ENCODE measurements around the gene ZFP42.
"Not testable (repeated sequence)": the region's sequence is repeated elsewhere in the genome, so short reads cannot be mapped to it uniquely, and the experiment has no call there.

The ZFP42 gene

DNA sequence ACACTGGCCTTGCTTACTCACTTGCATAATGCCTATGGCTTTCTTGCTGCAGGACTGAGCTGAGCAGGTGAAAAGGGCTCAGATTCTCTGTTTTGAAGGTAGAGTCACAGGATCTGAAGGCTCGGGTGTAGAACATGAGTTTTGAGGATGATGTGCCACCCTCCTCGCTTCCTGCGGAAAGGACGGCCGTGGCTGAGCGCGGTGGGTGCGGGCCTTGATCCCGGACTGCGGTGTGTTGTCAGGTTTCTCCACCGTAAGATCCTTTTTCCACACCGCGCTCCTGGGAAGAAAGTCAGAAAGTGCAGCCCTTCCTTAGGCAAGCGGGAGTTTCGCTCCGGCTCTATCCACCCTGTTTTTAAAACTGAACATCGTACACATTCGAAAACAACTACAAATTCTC is 36.2 kb downstream of the ZFP42 start:
- DNase-seq (ENCODE audit: low read depth), result no peak
- no peak overlapping the region for H3K4me3 ChIP-seq (ENCODE audit: low read depth, low read length)
- TF ChIP-seq, protein P1, sequence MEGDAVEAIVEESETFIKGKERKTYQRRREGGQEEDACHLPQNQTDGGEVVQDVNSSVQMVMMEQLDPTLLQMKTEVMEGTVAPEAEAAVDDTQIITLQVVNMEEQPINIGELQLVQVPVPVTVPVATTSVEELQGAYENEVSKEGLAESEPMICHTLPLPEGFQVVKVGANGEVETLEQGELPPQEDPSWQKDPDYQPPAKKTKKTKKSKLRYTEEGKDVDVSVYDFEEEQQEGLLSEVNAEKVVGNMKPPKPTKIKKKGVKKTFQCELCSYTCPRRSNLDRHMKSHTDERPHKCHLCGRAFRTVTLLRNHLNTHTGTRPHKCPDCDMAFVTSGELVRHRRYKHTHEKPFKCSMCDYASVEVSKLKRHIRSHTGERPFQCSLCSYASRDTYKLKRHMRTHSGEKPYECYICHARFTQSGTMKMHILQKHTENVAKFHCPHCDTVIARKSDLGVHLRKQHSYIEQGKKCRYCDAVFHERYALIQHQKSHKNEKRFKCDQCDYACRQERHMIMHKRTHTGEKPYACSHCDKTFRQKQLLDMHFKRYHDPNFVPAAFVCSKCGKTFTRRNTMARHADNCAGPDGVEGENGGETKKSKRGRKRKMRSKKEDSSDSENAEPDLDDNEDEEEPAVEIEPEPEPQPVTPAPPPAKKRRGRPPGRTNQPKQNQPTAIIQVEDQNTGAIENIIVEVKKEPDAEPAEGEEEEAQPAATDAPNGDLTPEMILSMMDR (IDR thresholded peaks at IDR 0.05; ENCODE audit: insufficient read depth, low read depth, low read length, missing control alignments), result no peak

DNA sequence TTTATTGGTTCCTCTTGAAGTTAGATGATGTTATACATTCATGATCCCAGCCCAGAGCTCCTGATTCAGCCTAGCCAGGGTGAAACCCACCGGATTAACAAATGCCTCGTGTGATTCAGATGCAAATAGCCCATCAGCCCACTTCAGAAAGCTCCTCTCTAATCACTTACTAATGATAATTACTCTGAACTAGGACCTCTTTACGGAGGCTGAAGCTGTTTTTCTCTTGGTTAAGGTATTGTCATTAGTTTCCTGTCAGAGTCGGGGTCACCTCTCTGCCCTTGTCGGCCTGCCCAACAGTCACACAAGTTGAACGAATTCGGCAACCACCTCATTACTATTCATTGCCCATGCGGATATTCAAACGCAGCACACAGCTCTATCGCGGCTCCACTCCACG is 36.6 kb downstream of the ZFP42 start:
- TF ChIP-seq, protein P1 (IDR thresholded peaks at IDR 0.05; ENCODE audit: insufficient read depth, low read depth, low read length, missing control alignments), result no peak
- H3K4me3 ChIP-seq (ENCODE audit: low read depth, low read length), result no peak overlapping the region
- DNase-seq (ENCODE audit: low read depth), result no peak

DNA sequence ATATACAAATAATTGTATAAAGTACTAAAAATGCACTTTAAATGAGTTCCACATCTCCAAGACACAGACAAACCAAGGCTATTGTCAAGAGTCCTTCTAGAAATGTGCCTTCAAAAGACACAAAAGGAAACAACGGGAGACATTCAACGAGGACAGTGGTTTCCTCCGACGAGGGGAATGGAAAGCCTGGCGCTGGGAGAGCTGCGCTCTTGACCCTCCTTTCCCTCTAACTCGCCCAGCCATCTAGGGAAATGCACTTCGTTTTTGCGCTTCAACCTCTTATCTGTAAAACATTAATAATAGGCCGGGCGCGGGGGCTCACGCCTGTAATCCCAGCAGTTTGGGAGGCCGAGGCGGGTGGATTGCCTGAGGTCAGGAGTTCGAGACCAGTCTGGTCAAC is 37.0 kb downstream of the ZFP42 start:
- no peak overlapping the region for H3K4me3 ChIP-seq (ENCODE audit: low read depth, low read length)
- no peak for DNase-seq (ENCODE audit: low read depth)

DNA sequence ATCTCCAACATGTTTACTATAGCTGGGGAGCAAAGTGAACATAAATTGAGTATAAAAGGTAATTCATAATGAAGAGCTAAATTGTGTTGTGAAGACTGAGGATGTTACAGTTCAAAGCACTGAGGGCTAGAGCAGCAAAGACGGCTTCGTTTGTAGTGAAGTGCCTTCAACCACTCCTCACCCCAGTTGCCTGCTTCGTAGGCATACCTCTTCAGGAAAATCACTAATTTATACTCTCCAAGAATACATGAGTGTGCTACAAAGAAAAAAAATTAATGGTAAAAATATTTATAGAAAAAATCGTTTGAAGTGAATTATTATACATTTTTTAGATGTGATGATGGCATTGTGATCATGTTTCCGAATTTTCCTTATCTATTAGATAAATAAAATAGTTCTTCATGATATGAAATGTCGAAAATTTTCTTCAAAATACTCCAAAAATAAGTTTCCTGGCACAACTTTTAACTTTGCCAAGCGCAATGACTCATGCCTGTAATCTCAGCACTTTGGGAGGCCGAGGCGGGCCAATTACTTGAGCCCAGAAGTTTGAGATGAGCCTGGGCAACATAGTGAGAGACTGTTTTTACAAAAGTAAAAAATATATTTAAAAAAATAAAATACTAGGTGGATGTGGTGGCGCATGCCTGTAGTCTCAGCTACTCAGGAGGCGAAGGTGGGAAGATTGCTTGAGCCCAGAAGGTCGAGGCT is 41.6 kb downstream of the ZFP42 start:
- TF ChIP-seq, protein P1 (IDR thresholded peaks at IDR 0.05; ENCODE audit: insufficient read depth, low read depth, low read length, missing control alignments), result no peak
- H3K4me3 ChIP-seq (ENCODE audit: low read depth, low read length), result no peak overlapping the region
- no peak for DNase-seq (ENCODE audit: low read depth)

More for the DNA sequence above, 37.0 kb downstream of the ZFP42 start:
- TF ChIP-seq, protein P1 (IDR thresholded peaks at IDR 0.05; ENCODE audit: insufficient read depth, low read depth, low read length, missing control alignments), result no peak

DNA sequence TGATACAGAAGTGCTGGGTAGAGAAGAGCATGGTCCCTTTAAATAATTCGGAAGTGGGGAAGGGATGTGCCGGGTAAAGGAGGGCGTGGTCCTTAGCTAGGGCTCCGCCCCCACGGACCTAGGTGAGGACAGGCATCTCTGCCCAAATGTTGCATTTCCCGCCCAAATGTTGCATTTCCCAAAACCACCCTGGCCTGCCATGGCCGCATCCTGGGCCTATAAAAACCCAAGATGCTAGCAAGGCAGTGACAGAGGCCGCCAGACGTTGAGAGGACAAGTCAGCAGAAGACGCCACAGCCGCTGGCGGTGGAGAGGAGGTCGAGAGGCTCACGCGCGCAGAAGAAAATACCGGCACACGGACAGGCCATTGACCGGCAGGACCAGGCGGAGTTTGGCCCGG is 46.1 kb downstream of the ZFP42 start:
- no peak overlapping the region for H3K4me3 ChIP-seq (ENCODE audit: low read depth, low read length)
- no peak for DNase-seq (ENCODE audit: low read depth)
- TF ChIP-seq, protein P1 (IDR thresholded peaks at IDR 0.05; ENCODE audit: insufficient read depth, low read depth, low read length, missing control alignments), result no peak

DNA sequence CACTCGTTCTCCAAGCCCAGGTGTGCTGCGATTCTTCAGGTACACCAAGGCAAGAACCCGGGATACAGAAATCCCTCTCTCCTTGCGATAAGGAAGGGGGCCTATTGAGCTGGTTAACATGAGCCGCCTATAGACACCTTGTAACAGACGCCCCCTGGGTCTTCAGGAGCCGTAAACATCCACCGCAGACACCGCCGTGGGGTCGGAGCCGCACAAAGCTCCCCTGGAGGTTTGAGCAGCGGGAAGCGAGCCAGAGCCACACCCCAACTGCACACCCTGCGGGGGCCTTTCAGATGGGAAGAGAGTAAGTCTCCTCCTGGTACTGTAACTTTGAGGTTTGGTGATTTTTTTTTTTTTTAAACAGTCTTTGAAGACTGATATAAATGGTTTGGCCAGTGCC is 46.6 kb downstream of the ZFP42 start:
- DNase-seq (ENCODE audit: low read depth), result no peak
- TF ChIP-seq, protein P1 (IDR thresholded peaks at IDR 0.05; ENCODE audit: insufficient read depth, low read depth, low read length, missing control alignments), result no peak
- no peak overlapping the region for H3K4me3 ChIP-seq (ENCODE audit: low read depth, low read length)

DNA sequence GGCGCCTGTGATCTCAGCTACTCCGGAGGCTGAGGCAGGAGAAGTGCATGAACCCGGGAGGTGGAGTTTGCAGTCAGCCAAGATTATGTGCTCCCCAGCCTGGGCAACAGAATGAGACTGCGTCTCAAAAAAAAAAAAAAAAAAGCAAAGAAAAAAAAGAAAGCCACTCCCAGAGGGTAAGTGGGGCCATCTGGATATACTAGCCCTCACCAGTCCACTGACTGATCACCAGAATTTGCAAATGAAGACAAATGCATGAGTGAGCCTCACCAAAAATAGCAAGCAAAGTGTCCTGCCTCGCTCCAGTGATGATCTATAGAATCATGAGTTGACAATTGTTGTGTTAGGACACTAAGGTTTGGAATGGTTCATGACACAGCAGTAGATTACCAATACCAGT is 47.6 kb downstream of the ZFP42 start:
- H3K4me3 ChIP-seq (ENCODE audit: low read depth, low read length), result no peak overlapping the region
- TF ChIP-seq, protein P1 (IDR thresholded peaks at IDR 0.05; ENCODE audit: insufficient read depth, low read depth, low read length, missing control alignments), result no peak
- DNase-seq (ENCODE audit: low read depth), result no peak

DNA sequence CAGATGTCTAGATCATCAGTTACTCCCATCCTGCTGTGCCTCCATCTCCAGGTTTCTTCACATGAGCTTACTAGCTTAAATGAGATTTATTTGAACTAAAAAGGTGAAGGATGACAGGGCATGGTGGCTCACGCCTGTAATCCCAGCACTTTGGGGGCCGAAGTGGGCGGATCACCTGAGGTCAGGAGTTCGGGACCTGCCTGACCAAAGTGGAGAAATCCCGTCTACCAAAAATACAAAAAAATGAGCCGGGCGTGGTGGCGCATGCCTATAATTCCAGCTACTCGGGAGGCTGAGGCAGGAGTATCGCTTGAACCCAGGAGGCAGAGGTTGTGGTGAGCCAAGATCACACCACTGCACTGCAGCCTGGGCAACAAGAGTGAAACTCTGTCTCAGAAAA is 49.9 kb downstream of the ZFP42 start:
- not testable (repeated sequence) for DNase-seq (ENCODE audit: low read depth); H3K4me3 ChIP-seq (ENCODE audit: low read depth, low read length)

All from GM12865 (cell line).